GM06990 (cell line): ENCODE results near the gene IRX4.

Experiments used
- DNase-seq: peaks from one replicate; pipeline ENCODE4 v3.0.0-alpha.2; 2011; ENCODE audit not compliant: insufficient read length; ENCODE audit errors: extremely low read depth
- H3K27me3 ChIP-seq: replicated peaks from 2 replicates; pipeline ENCODE4 v1.6.0; 2011; ENCODE audit warnings: low read length; ENCODE audit not compliant: control insufficient read depth, insufficient read depth
- H3K36me3 ChIP-seq: 2 replicates; pipeline ENCODE4 v1.5.1; 2011; ENCODE audit warnings: low read length; ENCODE audit not compliant: control insufficient read depth, insufficient read depth
- H3K4me3 ChIP-seq: replicated peaks from 2 replicates; pipeline ENCODE4 v1.5.1; 2011; ENCODE audit warnings: low read depth, mild to moderate bottlenecking, control low read depth, low read length
- TF ChIP-seq, protein P1 (sequence below): IDR thresholded peaks from 2 replicates; pipeline ENCODE4 v1.5.1; 2011; ENCODE audit warnings: low read length, control low read depth, mild to moderate bottlenecking, inconsistent platforms; ENCODE audit not compliant: insufficient read depth, poor library complexity, severe bottlenecking

Gene IRX4

GRCh38 chr5:1834721-1835429 is 47.9 kb downstream of the IRX4 start:
- TF ChIP-seq, protein P1, sequence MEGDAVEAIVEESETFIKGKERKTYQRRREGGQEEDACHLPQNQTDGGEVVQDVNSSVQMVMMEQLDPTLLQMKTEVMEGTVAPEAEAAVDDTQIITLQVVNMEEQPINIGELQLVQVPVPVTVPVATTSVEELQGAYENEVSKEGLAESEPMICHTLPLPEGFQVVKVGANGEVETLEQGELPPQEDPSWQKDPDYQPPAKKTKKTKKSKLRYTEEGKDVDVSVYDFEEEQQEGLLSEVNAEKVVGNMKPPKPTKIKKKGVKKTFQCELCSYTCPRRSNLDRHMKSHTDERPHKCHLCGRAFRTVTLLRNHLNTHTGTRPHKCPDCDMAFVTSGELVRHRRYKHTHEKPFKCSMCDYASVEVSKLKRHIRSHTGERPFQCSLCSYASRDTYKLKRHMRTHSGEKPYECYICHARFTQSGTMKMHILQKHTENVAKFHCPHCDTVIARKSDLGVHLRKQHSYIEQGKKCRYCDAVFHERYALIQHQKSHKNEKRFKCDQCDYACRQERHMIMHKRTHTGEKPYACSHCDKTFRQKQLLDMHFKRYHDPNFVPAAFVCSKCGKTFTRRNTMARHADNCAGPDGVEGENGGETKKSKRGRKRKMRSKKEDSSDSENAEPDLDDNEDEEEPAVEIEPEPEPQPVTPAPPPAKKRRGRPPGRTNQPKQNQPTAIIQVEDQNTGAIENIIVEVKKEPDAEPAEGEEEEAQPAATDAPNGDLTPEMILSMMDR: no peak
- no peak for DNase-seq
- Histone ChIP-seq H3K4me3 (no peak overlapping the region), H3K36me3 (no peaks in the 10 kb centered on the region), H3K27me3 (no peaks in the 10 kb centered on the region; the same call in 1 of the 2 replicates)

DNA sequence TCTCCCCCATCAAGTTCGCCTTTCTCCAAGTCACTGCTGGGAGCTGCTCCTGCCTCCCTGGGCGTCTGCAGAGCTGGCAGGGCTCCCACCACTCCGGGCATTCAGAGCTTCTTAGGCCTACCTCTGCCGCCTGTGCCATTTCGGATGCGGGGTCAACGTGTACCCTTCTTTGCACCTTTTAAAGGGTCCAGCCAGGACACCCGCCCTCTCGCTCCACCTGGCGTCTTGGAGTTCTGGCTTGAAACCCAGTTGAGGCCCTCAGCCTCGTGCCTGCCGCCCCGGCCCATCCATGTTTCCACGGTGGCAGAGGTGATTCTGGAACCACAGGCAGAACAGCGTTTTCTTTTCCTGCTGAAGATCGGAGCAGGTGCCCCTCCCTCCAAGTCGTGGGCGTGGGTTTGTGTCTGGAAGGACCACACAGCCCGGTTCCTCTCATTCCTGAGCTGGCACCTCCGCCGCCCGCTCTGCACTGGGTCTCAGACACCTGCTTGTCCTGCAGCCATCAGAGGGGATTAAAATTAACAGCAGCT is 48.6 kb downstream of the IRX4 start:
- no peak for DNase-seq
- TF ChIP-seq, protein P1: no peak
- H3K36me3 ChIP-seq: no peaks in the 10 kb centered on the region
- no peaks in the 10 kb centered on the region; the same call in 1 of the 2 replicates for H3K27me3 ChIP-seq
- no peak overlapping the region for H3K4me3 ChIP-seq

- Histone ChIP-seq H3K27me3 (no peaks in the 10 kb centered on the region; the same call in 1 of the 2 replicates), H3K4me3 (no peak overlapping the region), H3K36me3 (no peaks in the 10 kb centered on the region)
- no peak for DNase-seq
- TF ChIP-seq, protein P1: no peak
Observed at GRCh38 chr5:1833264-1834021, 49.3 kb downstream of the IRX4 start.

- Histone ChIP-seq H3K27me3 (no peaks in the 10 kb centered on the region; the same call in 1 of the 2 replicates), H3K36me3 (no peaks in the 10 kb centered on the region), H3K4me3 (no peak overlapping the region)
- TF ChIP-seq, protein P1: no peak
- no peak for DNase-seq
Observed at GRCh38 chr5:1832511-1833250, 50.0 kb downstream of the IRX4 start.

DNA sequence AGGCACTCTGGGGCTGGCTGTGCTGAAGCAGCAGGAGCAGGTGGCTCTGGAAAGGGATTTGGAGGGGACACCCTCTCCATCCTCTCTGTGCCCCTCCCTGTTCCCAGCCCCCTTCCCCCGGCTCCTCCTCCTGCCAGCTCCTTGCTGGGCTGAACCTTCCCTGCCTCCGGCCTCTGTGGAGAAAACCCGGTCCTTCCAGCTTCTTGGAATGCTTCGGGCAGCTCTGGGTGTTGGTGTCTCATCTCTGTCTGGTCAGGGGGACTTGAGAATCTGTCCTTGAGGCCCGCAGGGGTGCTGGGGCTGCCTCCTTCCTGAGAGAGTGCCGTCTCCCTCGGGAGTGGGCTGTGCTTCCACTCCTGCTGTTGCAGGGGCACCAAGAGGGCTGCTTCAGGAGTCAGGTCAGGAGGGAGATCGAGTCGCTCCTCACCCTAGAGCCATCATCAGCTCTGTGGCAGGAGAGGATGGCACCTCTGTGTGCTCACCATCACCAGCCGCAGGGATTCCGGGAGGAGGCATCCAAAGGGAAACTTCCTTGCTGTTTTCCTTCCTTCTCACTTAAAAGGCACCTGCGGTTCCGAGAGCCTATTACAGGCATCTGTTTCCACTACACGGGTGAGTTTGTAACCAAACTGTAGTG is 50.9 kb downstream of the IRX4 start:
- Histone ChIP-seq H3K27me3 (no peaks in the 10 kb centered on the region; the same call in 1 of the 2 replicates), H3K36me3 (no peaks in the 10 kb centered on the region), H3K4me3 (no peak overlapping the region)
- DNase-seq: no peak
- TF ChIP-seq, protein P1: no peak
